ENCODE results near the gene CNGB1. TPM values are rescaled to one million over a fixed set of nuclear protein-coding genes. Genes with fewer than 3 reads are reported as not detected.
A peak's percentile ranks its signal among the peaks of the same experiment; 100 is the strongest.

Gene CNGB1
- total and polyA plus RNA-seq, 9 donors = 0.11 TPM; not detected in 8

DNA sequence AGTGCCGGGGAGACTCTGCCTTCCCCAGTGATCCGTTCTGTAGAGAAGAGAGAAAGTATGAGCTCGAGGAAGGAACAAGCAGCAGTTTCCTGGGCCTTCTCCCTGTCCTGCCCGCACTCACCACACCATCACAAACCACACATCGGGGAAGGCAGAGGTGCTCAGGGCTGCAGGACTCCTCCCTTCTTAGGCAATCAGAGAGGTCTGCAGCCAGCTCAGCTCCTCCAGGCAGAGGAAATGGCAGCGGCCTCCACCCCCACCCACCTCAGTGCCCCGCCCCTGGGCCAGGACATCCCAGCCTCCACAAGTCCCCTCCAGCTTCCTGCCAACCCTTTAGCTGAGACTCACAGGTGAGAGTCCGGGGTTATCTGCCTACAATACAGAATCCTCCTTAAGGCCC, 27.6 kb upstream of the CNGB1 start:
- intact Hi-C loops (cut with DNase I) = loop anchor here in 3 of 4 donors (5.0 to 10.0 kb wide), 5 partner anchors 86 to 424 kb away; no protein-coding TSS in a partner anchor
- H3K36me3 ChIP-seq = no peaks in the 10 kb centered on the region
- WGBS, 3 donors = 75 to 79% (median 78%) methylated on average over 7 to 8 of the region's 8 CpGs
- peak in 1 of 5 donors; percentile 25 for DNase-seq
- no peak overlapping the region for H3K27ac ChIP-seq
- no peaks in the 10 kb centered on the region for H3K9me3 ChIP-seq
- H3K27me3 ChIP-seq = no peaks in the 10 kb centered on the region
- peaks cover 4% of the 10 kb centered on the region for H3K4me1 ChIP-seq (ENCODE audit: insufficient read depth)
- no peak for TF ChIP-seq EP300 (IDR thresholded peaks at IDR 0.05)
- TF ChIP-seq, protein P1, sequence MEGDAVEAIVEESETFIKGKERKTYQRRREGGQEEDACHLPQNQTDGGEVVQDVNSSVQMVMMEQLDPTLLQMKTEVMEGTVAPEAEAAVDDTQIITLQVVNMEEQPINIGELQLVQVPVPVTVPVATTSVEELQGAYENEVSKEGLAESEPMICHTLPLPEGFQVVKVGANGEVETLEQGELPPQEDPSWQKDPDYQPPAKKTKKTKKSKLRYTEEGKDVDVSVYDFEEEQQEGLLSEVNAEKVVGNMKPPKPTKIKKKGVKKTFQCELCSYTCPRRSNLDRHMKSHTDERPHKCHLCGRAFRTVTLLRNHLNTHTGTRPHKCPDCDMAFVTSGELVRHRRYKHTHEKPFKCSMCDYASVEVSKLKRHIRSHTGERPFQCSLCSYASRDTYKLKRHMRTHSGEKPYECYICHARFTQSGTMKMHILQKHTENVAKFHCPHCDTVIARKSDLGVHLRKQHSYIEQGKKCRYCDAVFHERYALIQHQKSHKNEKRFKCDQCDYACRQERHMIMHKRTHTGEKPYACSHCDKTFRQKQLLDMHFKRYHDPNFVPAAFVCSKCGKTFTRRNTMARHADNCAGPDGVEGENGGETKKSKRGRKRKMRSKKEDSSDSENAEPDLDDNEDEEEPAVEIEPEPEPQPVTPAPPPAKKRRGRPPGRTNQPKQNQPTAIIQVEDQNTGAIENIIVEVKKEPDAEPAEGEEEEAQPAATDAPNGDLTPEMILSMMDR (IDR thresholded peaks at IDR 0.05) = no peak
- no peak for TF ChIP-seq POLR2A (IDR thresholded peaks at IDR 0.05)
- no peak overlapping the region for H3K4me3 ChIP-seq

DNA sequence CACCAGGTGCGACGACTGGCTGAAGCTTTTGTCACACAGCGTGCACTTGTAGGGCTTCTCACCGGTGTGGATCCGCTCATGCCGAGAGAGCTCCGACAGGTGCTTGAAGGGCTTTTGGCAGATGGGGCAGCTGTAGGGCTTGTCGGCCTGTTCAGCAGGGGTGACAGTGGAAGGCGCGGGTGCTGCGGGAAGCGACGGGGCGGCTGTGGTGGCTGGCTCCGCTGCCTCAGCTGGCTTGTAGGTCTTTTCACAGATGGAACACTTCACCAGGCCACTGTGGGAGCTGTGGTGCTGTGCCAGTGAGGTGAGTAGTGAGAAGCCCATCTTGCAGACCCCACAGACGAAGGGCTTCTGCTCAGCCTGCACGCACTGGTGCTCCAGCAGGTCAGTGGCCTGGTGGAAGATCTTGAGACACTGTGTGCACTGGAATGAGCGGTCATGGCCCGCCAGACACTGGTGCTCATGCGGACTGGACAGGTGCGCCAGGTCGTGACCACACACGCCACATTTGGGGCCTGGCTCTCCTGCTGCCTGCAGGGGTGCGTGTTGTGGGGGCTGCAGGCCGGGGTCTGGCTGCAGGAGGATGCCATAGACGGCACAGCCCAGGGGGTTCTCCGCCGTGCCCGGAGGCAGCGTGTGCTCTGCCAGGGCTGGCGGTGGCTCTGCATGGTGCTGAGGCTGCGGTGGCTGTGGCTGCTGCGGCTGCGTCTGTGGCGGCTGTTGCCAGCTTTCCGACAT, 26.8 kb upstream of the CNGB1 start:
- TF ChIP-seq, protein P1 (IDR thresholded peaks at IDR 0.05) = no peak
- no peak for TF ChIP-seq POLR2A (IDR thresholded peaks at IDR 0.05)
- TF ChIP-seq EP300 (IDR thresholded peaks at IDR 0.05) = no peak
- intact Hi-C loops (cut with DNase I) = loop anchor here in 3 of 4 donors (5.0 to 10.0 kb wide), 5 partner anchors 85 to 423 kb away; no protein-coding TSS in a partner anchor
- H3K4me1 ChIP-seq (ENCODE audit: insufficient read depth) = peaks cover 4% of the 10 kb centered on the region
- 91 to 94% (median 92%) methylated on average over 36 of the region's 36 CpGs for WGBS, 3 donors
- H3K36me3 ChIP-seq = no peaks in the 10 kb centered on the region
- H3K9me3 ChIP-seq = no peaks in the 10 kb centered on the region
- no peak overlapping the region for H3K4me3 ChIP-seq
- DNase-seq = no peak
- no peak overlapping the region for H3K27ac ChIP-seq
- no peaks in the 10 kb centered on the region for H3K27me3 ChIP-seq

DNA sequence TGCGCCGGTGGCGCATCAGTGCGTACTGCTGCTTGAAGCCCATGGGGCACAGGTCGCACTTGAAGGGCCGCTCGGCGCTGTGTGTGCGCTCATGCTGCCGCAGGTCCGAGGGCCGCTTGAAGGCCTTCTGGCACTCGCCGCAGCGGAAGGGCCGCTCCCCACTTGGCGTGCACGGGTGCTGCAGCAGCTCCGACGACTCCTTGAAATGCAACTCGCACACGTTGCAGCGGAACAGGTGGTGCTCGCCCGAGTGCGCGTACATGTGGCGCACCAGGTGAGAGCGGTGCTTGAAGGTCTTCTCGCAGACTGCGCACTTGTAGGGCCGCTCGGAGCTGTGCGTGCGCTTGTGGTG, 26.2 kb upstream of the CNGB1 start:
- no peak overlapping the region for H3K27ac ChIP-seq
- H3K27me3 ChIP-seq = no peaks in the 10 kb centered on the region
- TF ChIP-seq, protein P1 (IDR thresholded peaks at IDR 0.05) = no peak
- TF ChIP-seq POLR2A (IDR thresholded peaks at IDR 0.05) (no peak), EP300 (IDR thresholded peaks at IDR 0.05) (no peak)
- H3K36me3 ChIP-seq = no peaks in the 10 kb centered on the region
- intact Hi-C loops (cut with DNase I) = loop anchor here in 3 of 4 donors (5.0 to 10.0 kb wide), 5 partner anchors 85 to 422 kb away; no protein-coding TSS in a partner anchor
- no peaks in the 10 kb centered on the region for H3K9me3 ChIP-seq
- no peak overlapping the region for H3K4me3 ChIP-seq
- 95 to 97% (median 96%) methylated on average over 27 to 35 of the region's 35 CpGs for WGBS, 3 donors
- DNase-seq = no peak
- H3K4me1 ChIP-seq (ENCODE audit: insufficient read depth) = peaks cover 4% of the 10 kb centered on the region

DNA sequence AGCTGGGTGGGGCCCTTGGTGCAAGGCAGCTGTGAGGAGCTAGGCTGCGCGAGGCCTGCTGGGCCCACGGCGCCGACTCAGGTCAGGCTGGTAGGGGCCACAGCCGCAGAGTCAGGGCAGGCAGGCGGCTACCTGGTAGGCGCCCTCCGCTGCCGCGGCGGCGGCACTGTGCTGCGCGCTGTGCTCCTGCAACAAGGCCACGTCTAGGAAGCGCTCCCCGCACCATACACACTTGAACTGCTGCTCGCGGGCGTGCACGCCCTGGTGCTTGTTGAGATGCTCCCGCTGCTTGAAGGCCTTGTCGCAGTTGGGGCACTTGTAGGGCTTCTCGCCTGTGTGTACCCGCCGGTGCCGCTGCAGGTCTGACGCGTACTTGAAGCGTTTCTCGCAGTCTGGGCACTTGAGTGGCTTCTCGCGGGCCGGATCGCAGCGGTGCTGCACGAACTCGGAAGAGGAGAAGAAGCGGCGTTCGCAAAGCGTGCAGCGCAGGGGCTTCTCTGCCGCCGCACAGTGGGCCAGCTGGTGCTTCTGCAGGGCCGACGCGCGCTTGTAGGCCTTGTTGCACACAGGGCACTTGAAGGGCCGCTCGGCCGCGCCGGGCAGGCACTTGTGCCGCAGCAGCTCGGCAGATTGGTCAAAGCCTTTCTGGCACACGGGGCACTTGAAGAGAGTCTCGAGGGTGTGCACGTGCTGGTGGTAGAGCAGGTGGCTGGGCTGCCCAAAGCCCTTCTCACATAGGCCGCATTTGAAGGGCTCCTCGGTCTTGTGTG, 25.7 kb upstream of the CNGB1 start:
- TF ChIP-seq EP300 (IDR thresholded peaks at IDR 0.05) (no peak), POLR2A (IDR thresholded peaks at IDR 0.05) (no peak)
- TF ChIP-seq, protein P1 (IDR thresholded peaks at IDR 0.05) = no peak
- H3K27ac ChIP-seq = no peak overlapping the region
- H3K4me3 ChIP-seq = no peak overlapping the region
- intact Hi-C loops (cut with DNase I) = loop anchor here in 3 of 4 donors (5.0 to 10.0 kb wide), 5 partner anchors 84 to 422 kb away; no protein-coding TSS in a partner anchor
- no peak for DNase-seq
- no peaks in the 10 kb centered on the region for H3K9me3 ChIP-seq
- H3K27me3 ChIP-seq = no peaks in the 10 kb centered on the region
- H3K36me3 ChIP-seq = no peaks in the 10 kb centered on the region
- peaks cover 4% of the 10 kb centered on the region for H3K4me1 ChIP-seq (ENCODE audit: insufficient read depth)
- WGBS, 3 donors = 94 to 96% (median 95%) methylated on average over 61 to 62 of the region's 62 CpGs

Measured in ovary (tissue), 9 donors.